GM21737 (cell line): Measurements from ENCODE around the gene KIF25.

Source experiments
- ATAC-seq: cut with Tn5 transposase; IDR thresholded peaks from one replicate; pipeline ENCODE4 v1.9.1; 2021; ENCODE audit warnings: mild to moderate bottlenecking, moderate library complexity; ENCODE audit not compliant: unreplicated experiment

KIF25 gene

DNA sequence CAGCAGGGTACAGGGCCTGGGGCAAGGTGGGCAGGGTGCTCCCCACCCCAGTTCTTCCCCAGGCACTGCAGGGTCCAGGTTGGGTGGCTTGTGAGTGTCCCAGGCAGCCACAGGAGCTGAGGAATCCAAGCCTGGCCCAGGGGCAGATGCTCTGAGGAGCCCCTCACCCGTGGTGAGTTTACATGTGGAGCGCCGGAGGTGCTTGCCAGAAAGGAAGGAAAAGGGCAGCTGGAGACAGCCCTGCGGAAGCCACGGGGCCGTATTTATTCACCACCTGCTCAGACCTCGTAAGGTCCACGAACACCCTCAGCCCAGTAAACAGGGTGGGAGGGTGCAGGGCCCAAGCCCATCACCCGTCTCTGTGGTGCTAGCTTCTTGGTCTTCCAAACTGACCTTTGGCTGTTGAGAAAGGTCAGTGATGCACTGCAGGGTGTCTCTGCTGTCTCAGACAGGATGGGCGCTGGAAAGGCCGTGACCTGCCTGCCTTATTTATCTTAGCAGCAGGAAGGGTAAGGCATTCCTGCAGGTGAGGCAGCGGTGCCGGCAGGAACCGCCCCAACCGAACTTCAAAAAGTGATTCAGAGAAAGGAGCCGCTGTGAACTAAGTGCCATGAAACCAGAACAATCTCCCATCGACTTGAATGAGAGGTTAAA lies 85.5 kb downstream of the KIF25 start:
- ATAC-seq = no peak

DNA sequence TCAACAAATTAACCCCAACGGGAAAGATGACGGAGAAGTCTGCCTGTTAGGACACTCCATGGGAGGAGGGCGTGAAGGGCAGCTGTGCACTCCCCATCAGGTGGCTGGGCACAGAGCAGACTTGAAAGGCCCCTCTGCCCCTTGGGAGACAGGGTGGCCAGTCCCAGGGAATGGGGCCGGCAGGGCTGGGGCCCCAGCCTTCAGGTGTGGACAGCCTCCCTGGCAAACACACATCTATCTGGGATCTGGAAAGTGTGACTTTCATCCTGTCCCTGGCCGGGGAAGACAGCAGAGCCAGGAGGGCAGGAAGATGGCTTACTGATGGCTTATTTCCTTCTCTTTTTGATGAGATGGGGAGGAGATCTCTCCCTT lies 86.0 kb downstream of the KIF25 start:
- ATAC-seq = no peak

DNA sequence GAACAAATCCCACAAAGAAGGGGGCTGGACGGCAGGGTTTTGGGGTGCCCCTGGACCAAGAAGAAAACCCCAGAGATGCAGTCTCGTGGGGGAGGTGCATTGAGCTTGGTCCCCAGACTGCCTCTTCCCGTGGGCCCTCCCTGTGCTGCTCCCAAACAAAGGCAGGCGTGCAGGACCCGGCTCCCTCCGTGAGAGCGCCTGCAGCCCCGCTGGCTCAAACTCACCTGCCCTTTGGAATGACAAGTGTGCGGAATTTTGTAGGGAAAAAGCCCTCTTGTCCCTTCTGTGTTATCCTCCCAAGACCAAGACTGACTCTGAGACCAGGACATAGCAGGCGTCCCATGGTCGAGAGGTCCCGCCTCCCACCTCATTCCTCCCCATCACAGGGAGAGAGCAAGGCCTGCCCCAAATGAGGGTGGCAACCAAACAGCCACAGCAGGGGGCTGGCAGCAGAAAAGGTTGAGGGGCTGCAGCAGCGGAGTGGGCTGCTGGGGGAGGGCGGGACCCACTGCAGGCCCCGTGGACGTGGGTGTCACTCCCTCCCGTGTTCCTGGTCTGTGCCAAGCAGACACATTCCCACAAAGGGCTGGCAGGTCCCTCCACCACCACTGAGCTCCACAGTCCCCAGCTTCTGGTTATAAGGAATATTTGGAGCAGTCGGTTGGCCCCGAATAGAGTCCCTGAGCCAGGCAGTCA lies 87.1 kb downstream of the KIF25 start:
- ATAC-seq = no peak

DNA sequence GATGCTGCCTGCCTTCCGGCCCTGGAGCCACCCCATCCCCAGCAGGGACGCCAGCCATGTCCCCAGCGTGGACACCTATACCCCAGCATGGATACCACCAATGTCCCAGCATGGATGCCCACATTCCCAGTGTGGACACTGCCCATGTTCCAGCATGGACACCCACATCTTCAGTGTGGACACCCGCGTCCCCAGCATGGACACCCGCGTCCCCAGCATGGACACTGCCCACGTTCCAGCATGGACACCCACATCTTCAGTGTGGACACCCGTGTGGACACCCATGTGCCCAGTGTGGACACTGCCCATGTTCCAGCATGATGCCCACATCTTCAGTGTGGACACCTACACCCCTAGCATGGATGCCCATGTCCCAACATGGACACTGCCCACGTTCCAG lies 88.6 kb downstream of the KIF25 start:
- ATAC-seq = no peak

DNA sequence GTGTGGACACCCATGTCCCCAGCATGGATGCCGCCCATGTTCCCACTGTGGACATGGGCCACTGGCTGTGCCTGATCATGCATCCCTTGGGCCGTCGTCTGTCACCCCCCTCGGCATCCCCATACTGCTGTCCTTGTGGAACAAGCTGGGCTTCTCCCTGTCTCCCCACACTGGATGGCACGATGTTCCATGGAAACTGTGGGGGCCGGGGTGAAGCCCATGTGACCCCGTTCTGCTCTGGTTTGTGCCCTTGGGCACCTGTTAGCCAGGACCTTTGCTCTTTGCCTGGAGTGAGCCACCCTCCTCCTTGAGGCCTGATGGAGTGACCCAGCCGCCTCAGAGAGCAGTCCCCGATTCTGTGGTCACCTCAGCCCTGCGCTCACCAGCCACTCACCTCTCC lies 89.1 kb downstream of the KIF25 start:
- no peak for ATAC-seq

DNA sequence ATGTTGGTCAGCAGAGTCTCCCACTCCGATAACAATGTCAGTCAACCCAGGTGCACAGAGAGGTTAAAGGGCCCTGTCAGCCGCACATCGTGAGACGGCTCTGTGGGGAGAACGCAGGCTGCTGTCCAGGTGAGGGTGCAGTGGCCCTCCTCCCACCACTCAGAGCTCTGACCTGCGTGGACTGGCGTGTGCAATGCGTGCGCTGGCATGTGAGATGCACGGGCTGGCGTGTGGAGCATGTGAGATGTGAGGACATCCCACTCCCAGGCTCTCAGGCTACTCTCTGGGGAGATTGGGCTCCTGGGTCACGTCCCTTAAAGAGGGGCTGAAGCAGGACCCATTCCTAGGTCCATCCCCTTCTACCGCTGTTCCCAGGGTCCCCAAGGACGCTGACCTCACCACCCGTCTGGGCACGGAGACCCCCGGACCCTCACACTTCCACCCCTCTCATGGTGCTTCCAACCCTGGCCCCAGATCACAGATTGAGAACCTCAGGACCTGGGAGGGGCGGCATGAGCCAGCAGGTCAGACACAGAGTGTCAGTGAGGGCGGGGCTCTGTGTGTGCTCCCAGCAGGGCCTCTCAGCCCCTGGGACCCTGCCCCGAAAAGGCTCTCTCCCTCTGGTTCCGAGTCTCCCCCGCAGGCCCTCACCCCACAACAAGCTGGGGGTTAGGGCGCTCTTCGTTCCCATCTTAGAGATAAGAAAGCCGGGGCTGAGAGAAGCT lies 90.1 kb downstream of the KIF25 start:
- no peak for ATAC-seq

DNA sequence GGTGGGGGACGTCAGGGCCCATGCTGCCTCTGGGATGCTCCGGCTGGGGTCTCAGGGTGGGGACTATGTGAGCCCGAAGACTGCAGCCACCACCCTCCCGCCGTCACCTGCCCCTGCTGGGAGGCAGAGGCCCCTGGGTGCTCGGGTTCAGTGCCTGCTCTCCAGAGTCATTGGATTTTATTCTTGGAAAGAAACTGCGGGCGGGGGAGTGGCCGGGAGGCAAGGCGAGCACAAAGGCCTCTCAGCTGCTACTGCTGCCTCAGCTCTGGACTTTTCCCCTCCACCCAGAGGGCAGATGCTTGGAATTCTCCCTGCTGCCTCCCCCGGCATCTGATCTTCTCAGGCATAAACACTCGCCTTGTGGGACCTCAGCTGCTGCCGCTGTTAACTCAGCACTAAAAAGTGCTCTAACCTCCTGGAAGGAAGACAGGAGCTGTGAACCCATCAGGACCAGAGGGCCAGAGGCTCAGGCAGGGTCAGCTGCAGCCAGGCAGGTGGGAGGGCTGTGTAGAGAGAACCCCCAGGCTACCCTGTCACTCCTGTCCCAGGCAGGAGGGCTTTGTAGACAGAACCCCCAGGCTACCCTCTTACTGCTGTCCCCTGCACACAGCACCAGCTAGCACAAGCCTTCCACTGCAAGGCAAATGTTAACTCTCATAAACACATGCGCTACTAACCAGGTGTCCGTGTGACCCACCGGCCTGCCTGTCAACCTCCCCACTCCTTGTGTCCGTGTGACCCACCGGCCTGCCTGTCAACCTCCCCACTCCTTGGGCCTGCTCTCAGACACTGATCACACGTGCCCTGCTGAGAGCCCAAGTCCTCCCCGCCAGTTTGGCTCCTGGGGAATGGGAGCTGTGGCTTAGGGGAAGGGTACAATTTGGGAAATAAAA lies 90.9 kb downstream of the KIF25 start:
- no peak for ATAC-seq

DNA sequence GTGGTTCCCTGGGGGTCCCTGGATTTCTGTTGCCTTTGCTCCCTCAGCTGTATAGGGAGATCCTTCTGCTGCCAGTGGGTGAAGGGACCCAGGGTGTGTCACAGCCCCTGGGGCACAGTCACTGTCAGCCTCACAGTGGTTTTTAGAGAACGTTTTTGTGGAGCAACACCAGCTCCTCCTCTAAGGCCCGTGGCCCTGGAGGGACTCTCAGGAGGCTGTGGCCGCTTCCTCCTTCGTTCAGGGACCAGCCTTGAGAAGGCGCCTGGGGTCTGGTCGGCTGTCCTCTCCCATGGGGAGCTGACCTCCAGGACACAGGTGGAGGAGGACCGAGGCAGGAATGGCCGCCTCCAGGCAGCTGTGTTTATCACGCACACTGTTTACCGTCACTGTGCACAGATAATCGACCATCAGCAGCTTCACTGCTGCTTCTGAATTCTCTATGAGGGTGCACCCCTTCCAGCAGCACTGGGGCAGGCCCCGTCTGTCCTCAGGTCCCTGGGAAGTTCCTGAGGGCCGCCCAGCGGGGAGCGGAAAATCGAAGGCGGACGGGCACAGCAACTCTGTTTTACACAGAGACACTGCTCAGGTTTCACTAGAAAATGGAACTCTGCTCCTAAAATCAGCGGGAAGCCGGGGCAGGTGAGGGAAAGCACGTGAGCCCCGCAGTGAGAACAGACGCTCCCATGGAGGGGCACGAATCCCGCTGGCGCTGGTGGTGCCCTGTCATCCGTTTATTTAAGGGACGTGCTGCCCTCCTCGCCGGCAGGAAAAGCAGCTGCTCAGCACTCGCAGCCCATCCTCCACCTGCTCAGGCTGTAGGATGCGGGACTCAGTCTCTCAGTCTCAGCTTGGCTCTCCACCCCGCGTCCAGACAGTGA lies 92.0 kb downstream of the KIF25 start:
- ATAC-seq = no peak

DNA sequence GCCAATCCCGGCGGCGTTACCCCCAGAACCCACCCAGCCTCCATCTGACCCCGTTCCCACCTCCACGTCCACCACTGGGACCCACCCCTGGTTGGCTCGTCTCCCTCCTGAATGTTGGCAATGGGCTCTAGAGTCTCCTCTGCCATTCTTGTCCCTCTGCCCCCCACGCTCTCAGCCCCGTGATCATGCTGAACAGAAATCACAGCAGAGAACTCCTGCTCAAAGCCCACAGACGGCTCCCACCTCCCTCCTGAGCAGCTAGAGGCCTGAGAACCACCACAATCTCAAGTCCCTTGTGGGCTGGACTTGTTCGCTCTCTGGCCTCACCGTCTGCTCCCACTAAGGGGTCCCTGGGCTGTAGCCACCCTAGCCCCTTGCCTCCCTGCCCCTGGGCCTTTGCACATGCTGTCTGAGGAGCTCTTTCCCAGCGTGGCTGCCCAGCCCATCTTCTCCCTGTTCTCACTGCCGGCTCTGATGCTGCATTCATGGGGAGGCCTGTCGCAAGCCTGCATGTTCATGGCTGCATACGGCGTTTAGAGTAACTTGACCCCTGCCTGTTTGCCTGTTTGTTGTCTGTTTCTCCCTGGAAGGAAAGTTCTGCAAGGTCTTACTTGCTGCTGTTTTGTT lies 92.7 kb downstream of the KIF25 start:
- no peak for ATAC-seq

DNA sequence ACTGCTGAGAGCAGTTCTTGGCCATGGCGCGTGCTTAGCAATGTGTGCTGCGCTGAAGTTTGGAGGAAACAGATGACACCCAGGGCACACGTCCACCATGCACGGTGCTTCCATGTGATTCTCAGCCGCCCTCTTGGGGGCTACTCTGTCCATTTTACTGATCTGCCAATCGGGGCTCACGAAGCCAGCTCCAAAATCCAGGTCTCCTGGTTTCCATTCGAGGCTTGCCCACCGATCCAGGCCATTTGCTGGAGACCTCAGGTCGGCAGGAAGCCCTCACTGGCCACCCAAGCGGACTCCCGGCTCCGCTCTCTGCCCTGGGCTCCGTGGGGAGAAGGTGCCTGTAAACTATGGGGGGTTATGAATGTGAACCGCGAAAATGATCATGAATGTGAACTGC lies 93.2 kb downstream of the KIF25 start:
- no peak for ATAC-seq

DNA sequence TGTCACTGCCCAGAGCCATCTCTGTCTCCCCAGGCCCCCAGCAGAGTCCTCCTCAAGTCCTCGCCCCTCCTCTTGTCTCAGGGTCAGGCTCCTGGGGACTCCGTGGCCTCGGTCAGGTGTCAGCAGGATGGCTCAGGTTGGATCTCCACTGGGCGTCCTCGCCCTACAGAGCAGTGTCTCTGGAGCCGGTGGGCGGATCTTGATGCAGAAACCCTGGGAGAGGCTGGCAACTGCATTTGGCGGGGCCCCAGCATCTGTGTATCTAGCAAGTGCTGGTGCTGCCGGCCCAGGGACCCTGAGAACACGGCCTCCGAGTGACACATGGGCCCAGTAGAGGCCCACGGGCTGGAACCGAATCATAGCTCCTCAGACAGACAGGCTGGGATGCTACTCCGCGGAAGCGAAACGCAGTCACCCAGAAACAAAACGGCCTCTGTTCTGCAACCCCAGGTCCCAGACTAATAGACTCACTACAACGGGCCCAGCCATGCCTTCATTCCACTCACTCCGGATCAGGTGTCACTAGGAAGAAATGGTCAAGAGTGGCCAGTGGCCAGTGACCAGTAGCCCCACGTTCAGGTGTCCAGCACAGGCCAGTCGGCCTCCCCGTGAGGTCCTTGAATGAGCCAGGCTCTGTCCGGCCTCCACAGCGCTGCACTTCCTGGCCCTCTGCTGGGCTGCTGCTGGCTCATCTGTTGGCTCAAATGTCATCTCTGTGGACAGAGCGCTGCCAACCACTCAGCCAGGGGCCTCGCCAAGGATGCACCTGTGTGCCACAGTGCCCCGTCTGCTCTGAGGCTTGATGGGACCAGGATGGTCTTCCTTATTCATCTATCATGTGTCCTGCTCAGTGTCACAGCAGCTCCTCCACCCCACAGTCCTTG lies 94.2 kb downstream of the KIF25 start:
- ATAC-seq = no peak

DNA sequence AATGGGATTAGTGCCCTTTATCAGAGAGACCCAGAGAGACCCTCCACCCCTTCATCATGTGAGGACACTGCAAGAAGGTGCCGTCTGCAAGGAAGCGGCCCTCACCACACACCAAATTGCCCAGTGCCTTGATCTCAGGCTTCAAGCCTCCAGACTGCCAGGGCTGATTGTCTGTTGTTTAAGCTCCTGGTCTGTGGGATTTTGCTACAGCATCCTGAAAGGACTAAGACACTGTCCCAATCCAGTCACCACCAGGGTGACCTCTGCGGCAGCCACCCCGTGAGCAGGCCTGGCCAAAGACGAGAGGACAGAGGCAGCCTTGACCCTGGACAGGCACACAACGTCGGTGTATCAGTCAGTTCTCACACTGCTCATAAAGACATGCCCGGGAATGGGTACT lies 95.1 kb downstream of the KIF25 start:
- ATAC-seq = no peak

DNA sequence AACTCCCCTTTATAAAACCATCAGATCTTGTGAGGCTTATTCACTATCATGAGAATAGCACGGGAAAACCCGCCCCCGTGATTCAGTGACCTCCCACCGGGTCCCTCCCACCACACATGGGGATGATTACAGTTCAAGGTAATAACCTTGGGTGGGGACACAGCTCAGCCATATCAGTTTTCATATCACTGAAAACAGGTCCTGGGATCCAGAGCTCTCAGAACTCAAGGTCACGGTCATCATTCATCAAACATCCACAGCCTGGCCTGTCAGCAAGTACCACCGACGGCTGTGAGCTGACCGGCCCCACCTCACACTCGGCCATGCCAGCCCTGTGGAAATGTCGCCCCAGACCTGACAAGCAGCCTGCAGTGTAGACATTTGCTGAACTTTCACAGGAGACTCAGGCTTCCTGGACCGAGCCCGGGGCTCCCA lies 95.6 kb downstream of the KIF25 start:
- ATAC-seq = no peak

DNA sequence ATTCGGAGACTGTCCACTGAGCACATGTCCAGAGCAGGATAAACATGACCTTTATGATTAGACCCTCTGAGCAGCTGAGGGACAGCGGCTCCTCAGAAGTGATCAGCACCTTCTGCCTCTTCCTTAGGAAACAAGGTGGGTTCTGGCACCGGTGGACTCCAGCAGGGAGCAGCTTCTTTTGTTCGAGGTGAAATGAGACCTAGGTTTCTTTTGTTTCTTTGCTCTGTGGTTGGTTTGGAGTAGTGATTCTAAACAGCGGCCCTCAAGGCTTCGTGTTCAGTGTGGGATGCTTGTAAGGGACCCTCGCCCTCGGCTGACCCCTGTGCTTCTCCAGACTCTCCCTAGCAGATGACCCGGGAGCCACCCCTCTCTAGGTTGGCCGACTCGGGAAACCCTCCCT lies 96.2 kb downstream of the KIF25 start:
- ATAC-seq = no peak
